Measurements from ENCODE around the gene GALNT3.

Gene GALNT3

DNA sequence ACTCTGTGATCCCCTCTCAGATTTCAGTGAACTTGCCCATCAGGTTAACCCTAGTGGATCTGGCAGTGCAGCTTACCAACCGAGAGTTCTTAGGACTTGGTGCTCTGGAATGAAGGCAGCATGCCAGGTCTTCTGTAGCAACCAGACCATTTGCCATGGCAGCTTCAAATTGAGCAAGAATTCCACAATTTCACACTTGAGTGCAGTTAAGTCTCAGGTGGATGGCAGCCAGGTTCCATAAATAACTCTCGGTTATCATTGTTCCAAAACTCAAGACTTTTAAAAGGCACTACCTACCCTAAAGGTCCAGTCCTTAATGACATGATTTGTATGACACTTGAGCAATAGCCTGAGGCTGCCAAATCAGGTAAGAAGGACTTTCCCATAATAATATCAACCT, 48.1 kb downstream of the GALNT3 start:
- peak; percentile 64 for DNase-seq (ENCODE audit: low read depth)
- TF ChIP-seq, protein P1, sequence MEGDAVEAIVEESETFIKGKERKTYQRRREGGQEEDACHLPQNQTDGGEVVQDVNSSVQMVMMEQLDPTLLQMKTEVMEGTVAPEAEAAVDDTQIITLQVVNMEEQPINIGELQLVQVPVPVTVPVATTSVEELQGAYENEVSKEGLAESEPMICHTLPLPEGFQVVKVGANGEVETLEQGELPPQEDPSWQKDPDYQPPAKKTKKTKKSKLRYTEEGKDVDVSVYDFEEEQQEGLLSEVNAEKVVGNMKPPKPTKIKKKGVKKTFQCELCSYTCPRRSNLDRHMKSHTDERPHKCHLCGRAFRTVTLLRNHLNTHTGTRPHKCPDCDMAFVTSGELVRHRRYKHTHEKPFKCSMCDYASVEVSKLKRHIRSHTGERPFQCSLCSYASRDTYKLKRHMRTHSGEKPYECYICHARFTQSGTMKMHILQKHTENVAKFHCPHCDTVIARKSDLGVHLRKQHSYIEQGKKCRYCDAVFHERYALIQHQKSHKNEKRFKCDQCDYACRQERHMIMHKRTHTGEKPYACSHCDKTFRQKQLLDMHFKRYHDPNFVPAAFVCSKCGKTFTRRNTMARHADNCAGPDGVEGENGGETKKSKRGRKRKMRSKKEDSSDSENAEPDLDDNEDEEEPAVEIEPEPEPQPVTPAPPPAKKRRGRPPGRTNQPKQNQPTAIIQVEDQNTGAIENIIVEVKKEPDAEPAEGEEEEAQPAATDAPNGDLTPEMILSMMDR (conservative IDR thresholded peaks at IDR 0.05; ENCODE audit: low read length), result no peak
- no peak overlapping the region for H3K4me3 ChIP-seq (ENCODE audit: low read length)

DNA sequence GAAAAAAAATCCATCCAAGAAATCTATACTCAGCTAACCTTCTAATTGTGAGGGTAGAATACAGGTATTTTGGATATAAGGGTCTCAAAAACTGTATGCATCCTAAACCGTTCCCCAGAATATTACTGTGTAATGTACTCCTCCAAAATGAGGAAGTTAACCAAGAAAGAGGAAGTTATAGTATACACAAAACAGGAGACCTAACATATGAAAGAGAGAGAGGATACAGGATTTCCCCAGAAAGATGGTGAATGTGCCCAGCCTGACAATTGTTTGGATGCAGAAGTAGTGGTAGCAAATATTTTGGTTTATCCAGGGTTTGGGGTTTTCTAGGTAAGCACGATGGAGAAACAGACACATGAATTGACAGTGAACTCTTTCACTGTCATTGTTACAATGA, 50.6 kb downstream of the GALNT3 start:
- no peak for DNase-seq (ENCODE audit: low read depth)
- no peak overlapping the region for H3K4me3 ChIP-seq (ENCODE audit: low read length)
- TF ChIP-seq, protein P1 (conservative IDR thresholded peaks at IDR 0.05; ENCODE audit: low read length), result no peak

DNA sequence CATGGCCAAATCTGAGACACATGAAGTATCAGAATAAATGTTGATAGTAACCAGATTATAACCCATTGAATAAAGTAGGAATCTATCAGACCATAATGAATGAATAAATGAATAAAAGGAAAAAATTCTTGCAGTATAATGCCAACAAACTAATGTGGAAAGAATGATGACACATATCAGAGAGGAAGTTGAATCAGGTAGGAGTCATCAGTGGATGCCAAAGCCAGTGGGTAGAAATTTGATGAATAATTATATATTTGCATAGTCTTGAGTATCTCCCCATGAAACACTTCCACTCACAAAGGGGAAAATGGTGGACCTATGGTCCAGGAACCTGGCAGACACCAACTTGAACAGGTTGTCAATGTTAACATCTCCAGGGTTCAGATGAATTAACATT, 68.6 kb downstream of the GALNT3 start:
- TF ChIP-seq, protein P1 (conservative IDR thresholded peaks at IDR 0.05; ENCODE audit: low read length), result no peak
- DNase-seq (ENCODE audit: low read depth), result peak; percentile 61
- H3K4me3 ChIP-seq (ENCODE audit: low read length), result no peak overlapping the region

DNA sequence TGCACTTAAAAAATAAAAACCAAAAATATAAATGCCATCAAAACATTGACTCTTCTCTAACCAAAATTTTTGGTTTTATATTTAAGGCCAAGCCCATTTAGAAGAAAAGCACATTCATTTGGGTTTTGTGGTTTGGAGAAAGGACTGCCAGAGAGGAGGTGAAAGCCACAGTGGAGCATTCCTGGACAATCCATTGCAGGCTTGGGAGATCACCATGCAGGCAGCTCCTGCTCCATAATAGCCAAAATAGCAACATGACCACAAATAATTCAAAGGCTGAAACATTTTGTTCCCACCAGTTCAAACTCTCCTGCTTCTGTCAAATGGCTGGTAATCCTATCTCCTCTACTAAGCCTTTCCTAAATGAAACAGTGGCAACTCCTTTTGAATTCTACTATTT, 73.5 kb downstream of the GALNT3 start:
- TF ChIP-seq, protein P1 (conservative IDR thresholded peaks at IDR 0.05; ENCODE audit: low read length), result no peak
- H3K4me3 ChIP-seq (ENCODE audit: low read length), result no peak overlapping the region
- peak; percentile 97 for DNase-seq (ENCODE audit: low read depth)

DNA sequence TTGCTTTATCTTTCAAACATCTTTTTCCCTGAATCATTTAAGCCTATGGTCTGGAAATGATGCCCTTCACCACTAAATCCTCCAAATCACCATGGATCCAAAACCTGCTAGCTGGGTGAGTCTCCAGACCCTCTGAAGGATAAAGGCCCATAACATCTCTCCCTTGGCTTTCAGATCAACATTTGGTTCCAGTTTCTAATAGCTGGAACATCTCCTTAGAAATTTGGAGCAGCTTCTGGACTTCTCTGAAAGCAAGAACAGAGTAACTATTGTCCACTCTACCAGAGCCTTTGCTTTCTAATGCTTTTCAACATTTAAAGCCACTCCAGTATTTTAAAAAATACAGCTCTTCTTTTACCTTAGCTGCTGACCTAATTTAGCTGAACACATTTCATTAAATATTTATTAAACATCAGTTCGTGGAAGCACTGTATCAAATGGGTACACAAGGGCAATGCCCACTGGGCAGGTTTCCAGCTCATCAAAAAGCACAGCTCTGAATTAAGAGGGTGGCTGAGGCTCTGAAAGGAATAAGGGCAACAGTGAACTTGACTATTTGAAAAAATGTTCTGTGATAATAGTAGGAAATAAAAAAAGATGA, 75.3 kb downstream of the GALNT3 start:
- H3K4me3 ChIP-seq (ENCODE audit: low read length), result no peak overlapping the region
- TF ChIP-seq, protein P1 (conservative IDR thresholded peaks at IDR 0.05; ENCODE audit: low read length), result no peak
- DNase-seq (ENCODE audit: low read depth), result no peak

DNA sequence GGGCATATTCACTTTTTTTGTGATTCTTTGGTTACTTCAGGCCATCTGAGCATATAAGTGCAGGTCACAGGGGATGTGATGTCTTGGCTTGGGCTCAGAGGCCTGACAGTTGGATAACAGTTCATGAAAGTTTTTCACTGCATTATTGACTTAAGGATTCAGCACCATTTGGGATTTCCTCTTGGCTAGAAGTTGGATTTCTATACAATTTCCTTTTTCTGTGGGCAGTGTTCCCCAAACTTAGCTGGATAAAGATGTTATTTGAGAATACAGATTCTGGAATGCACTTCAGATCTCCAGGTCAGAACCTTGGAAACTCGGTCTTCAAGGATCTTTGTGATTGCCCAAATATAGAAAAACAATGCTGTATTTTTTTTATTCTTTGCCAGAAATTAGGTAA, 78.0 kb downstream of the GALNT3 start:
- TF ChIP-seq, protein P1 (conservative IDR thresholded peaks at IDR 0.05; ENCODE audit: low read length), result no peak
- H3K4me3 ChIP-seq (ENCODE audit: low read length), result no peak overlapping the region
- DNase-seq (ENCODE audit: low read depth), result no peak

DNA sequence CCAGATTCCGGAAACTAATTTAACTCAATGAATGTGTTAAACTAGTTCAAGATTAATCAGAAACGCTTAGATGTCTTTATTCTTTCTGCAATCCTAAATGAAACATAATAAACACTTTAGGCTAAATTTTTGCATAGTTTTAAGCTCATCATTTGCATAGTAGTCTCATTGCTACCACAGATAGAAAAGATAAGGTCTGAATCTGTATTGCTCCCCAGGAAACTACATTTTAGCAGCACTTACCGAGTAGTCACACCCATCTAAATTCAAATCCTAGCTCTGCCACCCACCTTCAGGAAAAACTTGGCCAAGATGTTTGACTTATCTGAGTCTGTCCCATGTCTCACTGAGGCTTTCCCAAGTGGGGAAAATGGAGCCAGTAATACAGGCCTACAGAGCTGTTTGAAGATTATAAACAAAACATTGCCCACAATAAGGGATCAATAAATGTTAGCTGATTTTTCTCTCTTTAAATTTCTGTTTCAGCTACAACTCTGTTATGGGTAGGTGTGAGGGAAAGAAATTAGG, 87.0 kb downstream of the GALNT3 start:
- H3K4me3 ChIP-seq (ENCODE audit: low read length), result no peak overlapping the region
- TF ChIP-seq, protein P1 (conservative IDR thresholded peaks at IDR 0.05; ENCODE audit: low read length), result no peak
- DNase-seq (ENCODE audit: low read depth), result no peak

Measured in AG10803 (cell line).